Posterior vena cava (tissue), 2 donors: ENCODE measurements around the gene SLC1A4. TPM values are rescaled to one million over a fixed set of nuclear protein-coding genes. Genes with fewer than 3 reads are reported as not detected.
A peak's percentile ranks its signal among the peaks of the same experiment; 100 is the strongest.

Experiments
- DNase-seq: peaks from one replicate; pipeline ENCODE4 v3.0.0-alpha.2; 2020; ENCODE audit warnings: low spot score
- intact Hi-C, 2 donors: fragments of 100-400 bp; cut with DNase I; formaldehyde crosslinking; loops; one replicate each; pipeline versions ENCODE4 v1.14.1 to v1.14.2; 2022 to 2023
- long read RNA-seq, 2 donors: library from polyadenylated mRNA; unstranded; transcript quantifications; one replicate each; pipeline ENCODE4 v2.0.0, GENCODE V29; 2020 to 2021
- total RNA-seq, 2 donors: library from RNA; stranded (reverse); fragmentation: NEBNext Ultra II Directional; extraction: Animal tissue kit (Norgen Biotek cat#: 25700); gene quantifications; one replicate each; pipeline ENCODE4 v1.2.1, GENCODE V29; 2021
- donor health status: DM: yes; HTN: yes; CAD: no.
- donor health status: DM: yes; HTN: yes; CAD: no.

SLC1A4 gene
- 10 to 100 TPM; 13.9 to 16.4 TPM for total RNA-seq
- long read RNA-seq, donor 1, full-length matches to known transcripts = 9 of 13 reads
- long read RNA-seq, donor 1, partial matches to known transcripts = 1 of 13 reads
- long read RNA-seq, donor 1, other reads (novel, unspliced or antisense) = 3 of 13 reads
- long read RNA-seq, donor 2, full-length matches to known transcripts = 2 of 12 reads
- long read RNA-seq, donor 2, partial matches to known transcripts = 9 of 12 reads
- long read RNA-seq, donor 2, other reads (novel, unspliced or antisense) = 1 of 12 reads

DNA sequence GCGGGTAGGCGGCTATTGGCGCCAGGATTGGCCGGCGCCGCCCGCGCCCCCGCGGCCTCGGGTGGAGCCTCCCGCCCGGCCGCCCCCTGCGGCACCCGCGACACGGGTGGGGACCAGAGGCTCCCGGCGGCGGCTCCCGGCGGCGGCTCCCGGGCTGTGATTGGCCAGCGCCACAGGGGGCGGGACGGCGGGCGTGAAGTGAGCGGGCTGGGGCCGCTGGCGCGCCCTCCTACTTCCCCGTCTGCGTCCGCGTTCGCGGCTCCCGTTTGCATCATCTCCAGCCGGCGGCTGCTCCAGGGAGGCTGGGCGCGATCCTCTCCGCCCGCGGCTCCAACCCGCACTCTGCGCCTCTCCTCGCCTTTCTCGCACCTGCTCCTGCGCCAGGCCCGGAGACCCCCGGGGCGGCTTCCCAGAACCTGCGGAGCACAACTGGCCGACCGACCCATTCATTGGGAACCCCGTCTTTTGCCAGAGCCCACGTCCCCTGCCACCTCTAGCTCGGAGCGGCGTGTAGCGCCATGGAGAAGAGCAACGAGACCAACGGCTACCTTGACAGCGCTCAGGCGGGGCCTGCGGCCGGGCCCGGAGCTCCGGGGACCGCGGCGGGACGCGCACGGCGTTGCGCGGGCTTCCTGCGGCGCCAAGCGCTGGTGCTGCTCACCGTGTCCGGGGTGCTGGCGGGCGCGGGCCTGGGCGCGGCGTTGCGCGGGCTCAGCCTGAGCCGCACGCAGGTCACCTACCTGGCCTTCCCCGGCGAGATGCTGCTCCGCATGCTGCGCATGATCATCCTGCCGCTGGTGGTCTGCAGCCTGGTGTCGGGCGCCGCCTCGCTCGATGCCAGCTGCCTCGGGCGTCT, at the start of gene SLC1A4:
SLC1A4 (plus strand) TSS at position 274 of the 856 bp plus-strand sequence; CDS start at position 519, 245 bp downstream.
- intact Hi-C loops = no loop called here
- DNase-seq = peak; percentile 98

DNA sequence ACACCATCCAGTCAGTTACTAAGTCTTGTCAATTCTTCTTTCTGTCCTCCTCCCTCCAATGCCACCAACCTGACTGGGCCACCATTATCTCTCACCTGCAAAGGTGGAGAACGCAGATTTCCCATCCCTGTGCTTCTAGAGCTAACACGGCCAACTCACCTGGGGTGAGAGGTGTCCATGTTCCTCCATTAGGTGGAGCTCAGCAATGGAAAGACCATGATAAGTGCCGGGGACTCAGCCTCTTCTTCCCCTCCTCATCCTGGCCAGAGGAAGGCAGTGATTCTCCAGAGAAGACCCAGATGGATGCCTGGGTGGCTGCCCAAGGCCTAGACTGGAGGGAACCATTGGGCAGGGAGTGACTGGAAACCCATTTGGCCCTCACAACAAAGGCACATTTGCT, 48.1 kb upstream of the SLC1A4 start:
- intact Hi-C loops = no loop called here
- DNase-seq = no peak

DNA sequence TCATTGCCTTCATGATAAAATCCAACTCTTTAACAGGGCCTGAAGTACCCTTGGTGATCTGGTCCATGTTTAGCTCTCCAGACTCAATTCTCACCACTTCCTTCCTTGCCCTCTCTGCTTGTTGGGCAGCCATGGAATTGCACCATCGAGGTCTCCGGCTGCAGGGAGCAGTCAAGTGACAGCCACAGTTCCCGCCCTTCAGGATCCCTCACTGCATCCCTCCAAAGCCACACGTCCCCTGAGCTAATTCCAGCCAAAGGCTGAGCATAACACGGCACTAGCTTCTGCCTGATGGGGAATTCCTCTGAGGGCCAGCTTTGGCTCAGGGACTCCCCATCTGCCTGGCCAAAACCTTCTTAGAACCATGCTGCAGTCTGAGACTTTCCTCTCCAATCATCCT, 47.4 kb upstream of the SLC1A4 start:
- intact Hi-C loops = no loop called here
- no peak for DNase-seq

DNA sequence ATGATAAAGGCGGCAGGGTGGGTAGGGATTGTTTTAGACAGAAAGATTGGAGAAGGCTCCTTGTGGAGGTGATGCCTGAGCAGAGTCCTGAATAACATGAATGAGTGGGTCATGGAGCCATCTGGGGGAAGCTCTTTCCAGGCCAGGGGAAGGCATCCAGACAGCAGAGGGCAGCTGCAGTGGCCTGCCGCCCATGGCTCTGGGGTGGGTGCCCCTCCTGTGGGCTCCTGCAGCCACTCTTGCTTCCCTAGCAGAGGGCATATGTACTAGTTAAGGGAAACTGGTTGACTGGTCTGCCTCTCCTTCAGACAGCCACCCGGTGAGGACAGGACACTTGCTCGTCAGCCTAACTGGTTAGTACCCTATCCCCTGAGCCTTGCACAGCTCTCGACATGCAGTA, 46.5 kb upstream of the SLC1A4 start:
- DNase-seq = no peak
- intact Hi-C loops = no loop called here

DNA sequence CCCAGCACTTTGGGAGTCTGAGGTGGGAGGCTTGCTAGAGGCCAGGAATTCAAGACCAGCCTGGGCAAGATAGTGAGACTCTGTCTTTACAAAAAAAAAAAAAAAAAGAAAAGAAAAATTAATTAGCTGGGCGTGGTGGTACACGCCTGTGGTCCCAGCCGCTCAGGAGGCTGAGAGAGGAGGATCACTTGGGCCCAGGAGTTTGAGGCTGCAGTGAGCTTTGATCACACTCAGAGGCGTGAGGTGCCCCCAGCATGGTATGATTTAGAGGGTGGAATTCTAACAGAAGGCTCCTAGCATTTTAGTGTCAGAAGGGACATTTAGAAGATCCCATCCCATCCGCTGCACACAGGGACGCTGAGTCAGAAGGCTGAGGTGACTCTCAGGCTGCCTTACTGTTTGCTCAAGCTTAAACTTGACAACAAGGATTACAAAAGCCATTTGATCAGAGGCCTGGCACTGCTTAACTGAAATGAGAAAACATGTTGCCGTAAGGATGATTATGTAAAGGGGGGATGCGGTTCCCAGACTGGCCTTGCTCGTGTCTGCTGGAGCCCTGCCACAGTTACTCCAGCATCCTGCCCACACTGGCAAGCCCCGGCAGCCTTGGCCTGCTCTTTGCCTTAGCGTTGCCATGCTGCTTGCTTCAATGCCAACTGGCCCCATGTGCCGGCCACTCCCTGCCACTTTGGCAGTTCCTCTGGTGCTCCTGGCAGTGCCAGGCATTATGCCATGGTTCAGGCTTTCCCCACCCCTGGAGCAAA, 45.6 kb upstream of the SLC1A4 start:
- DNase-seq = peak; percentile 82
- intact Hi-C loops = no loop called here

DNA sequence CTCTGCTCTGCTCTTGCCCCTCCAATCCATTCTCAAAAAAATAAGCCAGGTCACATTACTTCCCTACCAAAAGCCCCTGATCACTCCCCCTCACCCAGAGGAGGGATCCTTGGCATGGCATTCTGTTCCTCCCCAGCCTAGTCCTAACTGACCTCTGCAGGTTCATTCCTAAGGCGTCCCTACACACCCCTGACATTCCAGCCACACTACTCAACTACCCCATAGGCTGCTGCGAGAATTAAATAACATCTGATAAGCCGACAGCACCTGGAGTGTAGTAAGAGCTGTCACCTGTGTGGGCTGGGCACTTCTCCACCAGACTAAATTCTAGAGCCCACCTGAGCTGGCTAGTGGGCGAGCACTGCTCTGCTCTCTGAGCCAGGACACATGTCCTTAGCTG, 44.7 kb upstream of the SLC1A4 start:
- intact Hi-C loops = no loop called here
- DNase-seq = no peak

DNA sequence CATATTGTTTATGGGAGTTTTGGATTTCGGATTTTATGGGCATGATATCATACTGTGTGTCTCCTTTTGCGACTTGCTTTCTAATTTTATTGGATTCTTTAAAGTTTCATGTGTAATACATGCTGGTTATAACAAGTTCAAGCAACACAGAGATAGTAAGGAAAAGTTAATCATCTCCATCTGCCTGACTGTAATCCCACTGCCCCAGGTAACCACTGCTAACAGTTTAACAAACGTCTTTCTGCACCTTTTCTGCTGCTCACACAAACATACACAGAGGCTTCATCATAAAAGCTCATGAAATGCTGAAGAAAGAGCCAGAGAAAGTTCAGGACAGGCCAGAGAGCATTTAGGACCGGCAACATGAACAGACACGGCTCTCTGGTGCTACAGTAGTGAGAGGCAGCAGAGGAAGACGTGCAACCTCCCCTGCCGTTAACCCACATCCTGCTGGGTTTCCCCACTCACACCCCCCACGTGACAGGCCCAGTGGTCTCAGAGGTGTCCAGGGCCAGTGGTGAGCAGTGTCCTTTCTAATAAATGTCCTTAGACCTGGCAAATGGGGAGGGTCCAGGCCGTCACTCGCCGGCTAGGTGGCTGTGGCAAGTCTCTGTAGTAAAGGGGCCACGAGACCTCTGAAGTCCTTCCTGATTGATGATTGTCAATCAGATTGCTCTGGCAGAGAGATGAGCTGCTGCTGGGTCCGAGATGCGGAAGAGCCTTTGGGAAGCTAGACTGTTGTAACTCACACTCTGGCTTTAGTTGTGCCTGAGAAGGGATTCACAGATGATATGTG, 43.0 kb upstream of the SLC1A4 start:
- intact Hi-C loops = no loop called here
- DNase-seq = no peak

DNA sequence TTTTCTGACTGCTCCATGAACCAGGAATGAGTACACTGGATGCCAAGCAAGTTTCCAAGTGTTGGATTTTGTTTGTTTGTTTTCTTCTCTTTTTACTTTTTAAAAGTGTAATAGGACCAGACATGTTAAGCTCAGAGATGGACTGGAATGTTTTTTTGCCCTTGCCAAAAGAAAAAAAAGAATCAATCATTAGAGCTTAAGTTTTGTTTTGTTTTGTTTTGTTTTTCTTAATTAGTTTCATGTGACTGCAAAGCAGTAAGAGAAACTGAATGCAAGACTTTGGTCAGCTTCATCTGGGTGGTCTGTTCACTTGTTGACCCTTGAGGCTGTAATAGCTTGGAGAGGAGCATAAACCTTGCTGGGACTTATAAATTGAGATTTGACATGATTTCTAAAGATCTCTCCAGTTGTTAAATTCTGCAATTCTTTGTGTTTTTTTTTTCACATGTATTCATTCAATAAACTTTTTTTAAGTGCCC, 42.4 kb upstream of the SLC1A4 start:
- no peak for DNase-seq
- intact Hi-C loops = no loop called here

DNA sequence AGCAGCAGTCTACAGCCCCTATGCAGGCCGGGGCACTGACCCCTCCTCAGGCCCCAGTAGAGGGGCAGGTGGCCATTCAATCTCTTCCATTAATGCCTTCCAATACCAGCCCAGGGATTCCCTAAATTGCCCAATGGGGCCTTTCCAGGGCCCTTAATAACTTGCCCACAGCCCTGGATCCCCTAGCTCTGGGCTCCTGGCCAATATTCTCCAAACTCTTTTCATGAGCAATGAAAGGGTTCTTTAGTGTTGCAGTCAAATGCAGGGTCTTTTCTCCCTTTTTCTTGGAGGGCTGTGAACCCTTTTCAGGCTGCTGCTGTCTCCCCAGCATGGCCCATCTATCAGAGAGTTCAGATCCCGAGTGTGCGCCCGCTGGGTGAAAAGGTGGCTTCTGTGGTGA, 41.3 kb upstream of the SLC1A4 start:
- no peak for DNase-seq
- intact Hi-C loops = no loop called here

DNA sequence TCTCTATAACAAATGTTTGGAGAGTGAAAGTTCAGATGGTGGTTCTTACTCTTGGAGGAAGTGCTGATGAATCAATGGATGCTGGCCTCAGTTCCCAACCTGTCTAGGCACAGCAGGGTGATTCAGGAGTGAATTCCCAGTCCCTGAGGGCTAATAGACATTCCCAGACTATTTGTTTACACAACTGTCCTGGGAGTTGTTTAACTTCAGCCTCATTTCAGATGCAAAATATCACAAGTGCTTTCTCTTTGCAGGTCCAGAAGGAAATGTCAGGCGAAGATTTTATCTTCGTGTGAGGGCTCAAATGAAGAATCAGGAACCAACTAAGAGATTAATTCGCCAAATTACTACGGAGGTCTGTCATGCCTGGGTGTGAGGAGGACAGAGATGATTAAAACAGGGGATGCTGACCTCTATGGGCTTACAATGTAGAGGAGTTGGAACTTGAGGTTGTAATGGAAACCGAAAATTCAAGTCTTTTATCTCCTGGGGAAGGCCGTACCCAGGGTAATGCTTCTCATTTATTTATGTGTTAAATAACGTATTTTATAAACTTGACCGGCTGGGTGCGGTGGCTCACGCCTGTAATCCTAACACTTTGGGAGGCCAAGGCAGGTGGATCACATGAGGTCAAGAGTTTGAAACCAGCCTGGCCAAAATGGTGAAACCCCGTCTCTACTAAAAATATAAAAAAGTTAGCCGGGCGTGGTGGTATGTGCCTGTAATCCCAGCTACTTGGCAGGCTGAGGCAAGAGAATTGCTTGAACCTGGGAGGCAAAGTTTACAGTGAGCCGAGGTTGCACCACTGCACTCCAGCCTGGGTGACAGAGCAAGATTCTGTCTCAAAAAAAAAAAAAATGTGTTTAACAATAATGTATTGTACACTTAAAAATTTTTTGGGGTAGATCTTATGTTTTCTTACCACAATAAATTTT, 38.7 kb upstream of the SLC1A4 start:
- intact Hi-C loops = no loop called here
- no peak for DNase-seq

DNA sequence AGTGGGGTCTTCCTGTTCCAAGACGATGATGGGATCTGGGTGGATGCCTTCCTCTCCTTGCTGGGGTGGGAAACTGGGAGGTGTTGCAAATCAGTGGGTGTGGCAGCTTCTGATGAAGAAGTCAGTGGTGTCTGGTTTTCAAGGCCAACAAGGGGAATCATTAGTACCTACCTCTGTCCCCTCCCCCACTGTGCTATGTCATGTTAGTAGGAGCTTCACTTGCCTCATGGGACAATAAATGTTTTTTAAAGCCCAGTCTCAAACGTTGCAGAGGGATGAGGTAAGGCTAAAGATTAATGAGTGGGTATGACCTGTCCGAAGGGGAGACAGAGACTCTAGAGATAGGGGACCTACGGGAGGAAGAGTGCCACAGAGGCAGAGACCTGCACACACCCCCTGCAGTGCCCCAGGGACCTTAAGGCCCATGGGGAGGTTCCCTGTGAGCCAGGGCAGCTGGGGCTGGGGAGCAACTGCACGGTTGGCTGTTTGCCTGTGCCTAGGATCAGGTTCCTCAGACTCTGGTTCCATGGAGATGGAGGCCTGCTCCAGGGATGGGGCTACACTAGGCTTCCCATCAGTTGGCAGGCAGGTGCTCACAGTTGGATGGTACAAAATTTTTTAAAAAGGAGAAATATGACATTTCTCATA, 37.8 kb upstream of the SLC1A4 start:
- no peak for DNase-seq
- intact Hi-C loops = no loop called here

DNA sequence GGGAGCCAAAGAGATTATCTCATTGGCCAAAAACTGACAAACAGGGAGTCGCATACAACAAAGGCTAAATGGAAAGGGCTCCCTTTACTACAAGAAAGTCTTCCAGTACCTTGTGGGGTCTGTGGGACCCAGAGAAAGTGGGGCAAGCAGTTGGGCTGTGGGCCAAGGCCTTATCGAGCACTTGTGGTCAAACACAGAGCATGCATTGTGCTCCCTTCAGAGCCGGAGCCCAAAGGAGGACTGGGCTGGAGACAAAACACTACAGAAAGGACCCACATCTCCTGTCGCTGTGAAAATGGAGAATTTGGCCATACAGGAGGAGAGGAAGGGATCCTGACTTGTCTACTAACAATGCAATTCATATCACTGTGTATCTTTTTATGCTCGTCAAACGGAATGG, 37.1 kb upstream of the SLC1A4 start:
- intact Hi-C loops = no loop called here

DNA sequence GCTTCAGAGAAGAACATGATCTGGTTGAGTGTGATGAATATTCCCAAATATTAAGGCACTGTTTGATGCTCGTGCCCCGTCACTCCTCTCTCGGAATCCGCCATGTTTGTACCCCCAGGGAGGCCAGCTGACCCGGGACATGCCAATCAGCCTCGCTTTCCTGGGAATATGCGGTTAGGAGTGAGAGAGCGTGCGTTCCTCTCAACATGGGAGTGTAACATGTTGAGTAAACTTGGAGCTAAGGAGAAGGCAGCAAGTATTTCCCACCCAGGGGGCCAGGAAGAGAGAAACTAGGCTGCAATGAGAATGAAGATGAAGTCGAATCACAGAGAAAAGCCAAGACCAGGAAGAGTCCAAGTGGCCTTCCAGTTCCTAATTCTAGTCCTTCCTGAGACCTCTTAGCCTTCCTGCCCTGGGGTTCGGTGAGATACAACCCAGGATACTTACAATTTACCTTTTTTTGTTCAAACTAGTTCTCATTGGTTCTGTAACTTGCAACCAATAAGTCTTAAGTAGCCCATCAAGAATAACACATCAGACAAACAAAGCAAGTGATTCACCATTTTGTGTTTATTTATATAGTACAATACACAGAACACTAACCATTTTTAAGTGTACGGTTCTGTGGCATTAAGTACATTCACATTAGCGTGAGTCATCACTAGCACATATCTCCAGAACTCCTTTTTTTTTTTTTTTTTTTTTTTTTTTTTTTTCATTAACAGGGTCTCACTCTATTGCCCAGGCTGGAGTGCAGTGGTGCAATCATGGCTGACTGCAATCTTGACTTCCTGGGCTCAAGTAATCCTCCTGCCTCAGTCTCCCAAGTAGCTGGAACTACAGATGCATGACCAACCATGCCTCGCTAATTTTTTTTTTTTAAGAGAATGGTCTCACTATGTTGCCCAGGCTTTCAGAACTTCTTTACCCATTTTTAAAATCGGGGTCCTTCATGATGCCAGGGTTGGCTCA, 36.4 kb upstream of the SLC1A4 start:
- DNase-seq = no peak
- intact Hi-C loops = no loop called here

More for the DNA sequence above, 37.1 kb upstream of the SLC1A4 start:
- DNase-seq = no peak

DNA sequence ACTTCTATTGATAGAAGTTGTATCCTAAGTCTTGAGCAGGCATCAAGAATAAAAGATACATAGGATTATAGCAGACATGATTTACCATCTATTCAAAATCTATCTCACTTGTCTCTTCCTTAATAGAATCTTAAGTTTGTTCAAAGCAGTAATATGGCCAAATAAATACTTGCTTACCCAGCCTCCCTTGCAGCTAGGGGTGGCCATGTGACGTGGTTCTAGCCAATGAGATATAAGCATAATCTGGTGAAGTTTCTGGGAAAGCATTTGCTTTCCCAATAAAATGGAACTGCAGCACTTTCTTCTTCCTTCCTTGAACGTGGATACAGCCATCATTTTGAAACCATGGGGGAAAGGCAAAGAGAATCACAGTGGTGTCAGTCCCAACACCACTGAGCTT, 33.7 kb upstream of the SLC1A4 start:
- intact Hi-C loops = no loop called here
- DNase-seq = no peak

DNA sequence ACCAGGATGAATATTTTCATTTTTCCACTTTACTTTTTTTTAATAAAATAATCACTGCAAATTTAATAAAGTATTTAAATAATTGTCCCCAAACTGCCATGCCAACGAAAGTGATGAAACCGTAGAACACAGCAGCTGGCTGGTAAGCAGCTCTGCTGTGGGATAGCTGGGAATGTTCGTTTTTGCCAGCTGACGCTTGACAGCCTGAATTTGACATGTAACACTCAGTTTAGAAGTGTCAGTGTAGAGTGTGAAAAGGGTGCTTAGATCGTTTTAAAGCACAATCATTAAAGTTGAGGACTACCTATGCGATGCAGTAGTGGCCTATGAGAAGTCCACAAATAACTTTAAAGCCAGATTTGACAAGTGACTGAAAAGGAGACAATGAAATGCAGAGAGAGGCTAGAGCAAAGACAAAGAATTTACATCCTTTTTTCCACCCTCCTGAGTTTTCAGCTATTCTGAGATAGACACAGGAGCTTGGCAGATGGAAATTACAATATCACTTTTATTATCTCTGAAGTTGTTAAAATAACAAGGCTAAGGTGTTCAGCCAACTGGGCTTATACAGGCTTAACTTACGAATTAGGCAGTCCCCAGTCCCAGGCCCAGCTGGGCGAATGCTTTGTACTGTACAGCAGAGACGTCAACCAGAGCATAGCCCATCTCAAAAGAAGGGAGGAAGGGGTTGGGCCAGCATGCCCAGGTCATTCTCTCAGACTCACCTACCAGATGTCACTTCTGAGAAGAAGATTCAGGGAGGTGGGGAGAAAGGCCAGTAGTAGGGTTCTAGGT, 31.9 kb upstream of the SLC1A4 start:
- intact Hi-C loops = no loop called here
- no peak for DNase-seq

DNA sequence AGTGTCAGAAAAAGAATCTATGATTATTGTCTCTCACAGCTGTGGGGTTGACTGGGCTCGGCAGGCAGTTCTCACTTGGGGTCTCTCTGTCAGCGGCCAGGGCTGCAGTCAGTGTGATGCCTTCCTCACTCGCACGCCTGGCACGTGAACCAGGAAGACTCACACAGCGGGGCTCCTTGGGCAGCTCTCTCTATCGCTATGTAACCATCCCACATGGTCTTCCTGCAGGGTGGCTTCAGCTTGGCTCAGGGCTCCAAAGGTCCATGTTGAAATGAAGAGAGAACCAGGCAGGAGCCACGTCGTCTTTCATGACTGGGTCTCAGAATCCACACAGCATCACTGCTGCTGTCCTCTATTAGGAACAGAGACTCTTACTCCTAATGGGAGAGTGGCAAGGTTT, 30.6 kb upstream of the SLC1A4 start:
- intact Hi-C loops = no loop called here
- DNase-seq = no peak
